ENCODE measurements around the gene WIPI1. TPM values are rescaled to one million over a fixed set of nuclear protein-coding genes. Genes with fewer than 3 reads are reported as not detected.

WIPI1 gene
- total RNA-seq, 1 experiment from 2014 or later = 29.3 TPM

- TF ChIP-seq FOXJ3 (CRISPR knock-in tag; IDR thresholded peaks at IDR 0.05; ENCODE audit: borderline replicate concordance) = no peak
- TF ChIP-seq, protein P1, sequence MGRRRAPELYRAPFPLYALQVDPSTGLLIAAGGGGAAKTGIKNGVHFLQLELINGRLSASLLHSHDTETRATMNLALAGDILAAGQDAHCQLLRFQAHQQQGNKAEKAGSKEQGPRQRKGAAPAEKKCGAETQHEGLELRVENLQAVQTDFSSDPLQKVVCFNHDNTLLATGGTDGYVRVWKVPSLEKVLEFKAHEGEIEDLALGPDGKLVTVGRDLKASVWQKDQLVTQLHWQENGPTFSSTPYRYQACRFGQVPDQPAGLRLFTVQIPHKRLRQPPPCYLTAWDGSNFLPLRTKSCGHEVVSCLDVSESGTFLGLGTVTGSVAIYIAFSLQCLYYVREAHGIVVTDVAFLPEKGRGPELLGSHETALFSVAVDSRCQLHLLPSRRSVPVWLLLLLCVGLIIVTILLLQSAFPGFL (CRISPR knock-in tag; IDR thresholded peaks at IDR 0.05; ENCODE audit: borderline replicate concordance) = no peak
- no peak for TF ChIP-seq ZNF512 (CRISPR knock-in tag; IDR thresholded peaks at IDR 0.05; ENCODE audit: borderline replicate concordance)
- TF ChIP-seq, protein P2, sequence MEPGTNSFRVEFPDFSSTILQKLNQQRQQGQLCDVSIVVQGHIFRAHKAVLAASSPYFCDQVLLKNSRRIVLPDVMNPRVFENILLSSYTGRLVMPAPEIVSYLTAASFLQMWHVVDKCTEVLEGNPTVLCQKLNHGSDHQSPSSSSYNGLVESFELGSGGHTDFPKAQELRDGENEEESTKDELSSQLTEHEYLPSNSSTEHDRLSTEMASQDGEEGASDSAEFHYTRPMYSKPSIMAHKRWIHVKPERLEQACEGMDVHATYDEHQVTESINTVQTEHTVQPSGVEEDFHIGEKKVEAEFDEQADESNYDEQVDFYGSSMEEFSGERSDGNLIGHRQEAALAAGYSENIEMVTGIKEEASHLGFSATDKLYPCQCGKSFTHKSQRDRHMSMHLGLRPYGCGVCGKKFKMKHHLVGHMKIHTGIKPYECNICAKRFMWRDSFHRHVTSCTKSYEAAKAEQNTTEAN (CRISPR knock-in tag; IDR thresholded peaks at IDR 0.05) = no peak
- no peak for TF ChIP-seq SMAD3 (CRISPR knock-in tag; IDR thresholded peaks at IDR 0.05; ENCODE audit: borderline replicate concordance)
- TF ChIP-seq NFE2L1 (CRISPR knock-in tag; IDR thresholded peaks at IDR 0.05) = no peak
- TF ChIP-seq ETV6 (CRISPR knock-in tag; IDR thresholded peaks at IDR 0.05) = no peak
- no peak for TF ChIP-seq TEAD1 (CRISPR knock-in tag; IDR thresholded peaks at IDR 0.05)
- TF ChIP-seq, protein P3, sequence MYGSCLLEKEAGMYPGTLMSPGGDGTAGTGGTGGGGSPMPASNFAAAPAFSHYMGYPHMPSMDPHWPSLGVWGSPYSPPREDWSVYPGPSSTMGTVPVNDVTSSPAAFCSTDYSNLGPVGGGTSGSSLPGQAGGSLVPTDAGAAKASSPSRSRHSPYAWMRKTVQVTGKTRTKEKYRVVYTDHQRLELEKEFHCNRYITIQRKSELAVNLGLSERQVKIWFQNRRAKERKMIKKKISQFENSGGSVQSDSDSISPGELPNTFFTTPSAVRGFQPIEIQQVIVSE (CRISPR knock-in tag; IDR thresholded peaks at IDR 0.05; ENCODE audit: borderline replicate concordance) = no peak
- no peak for TF ChIP-seq ZNF416 (CRISPR knock-in tag; IDR thresholded peaks at IDR 0.05)
- TF ChIP-seq CREM (CRISPR knock-in tag; IDR thresholded peaks at IDR 0.05) = no peak
- TF ChIP-seq, protein P4, sequence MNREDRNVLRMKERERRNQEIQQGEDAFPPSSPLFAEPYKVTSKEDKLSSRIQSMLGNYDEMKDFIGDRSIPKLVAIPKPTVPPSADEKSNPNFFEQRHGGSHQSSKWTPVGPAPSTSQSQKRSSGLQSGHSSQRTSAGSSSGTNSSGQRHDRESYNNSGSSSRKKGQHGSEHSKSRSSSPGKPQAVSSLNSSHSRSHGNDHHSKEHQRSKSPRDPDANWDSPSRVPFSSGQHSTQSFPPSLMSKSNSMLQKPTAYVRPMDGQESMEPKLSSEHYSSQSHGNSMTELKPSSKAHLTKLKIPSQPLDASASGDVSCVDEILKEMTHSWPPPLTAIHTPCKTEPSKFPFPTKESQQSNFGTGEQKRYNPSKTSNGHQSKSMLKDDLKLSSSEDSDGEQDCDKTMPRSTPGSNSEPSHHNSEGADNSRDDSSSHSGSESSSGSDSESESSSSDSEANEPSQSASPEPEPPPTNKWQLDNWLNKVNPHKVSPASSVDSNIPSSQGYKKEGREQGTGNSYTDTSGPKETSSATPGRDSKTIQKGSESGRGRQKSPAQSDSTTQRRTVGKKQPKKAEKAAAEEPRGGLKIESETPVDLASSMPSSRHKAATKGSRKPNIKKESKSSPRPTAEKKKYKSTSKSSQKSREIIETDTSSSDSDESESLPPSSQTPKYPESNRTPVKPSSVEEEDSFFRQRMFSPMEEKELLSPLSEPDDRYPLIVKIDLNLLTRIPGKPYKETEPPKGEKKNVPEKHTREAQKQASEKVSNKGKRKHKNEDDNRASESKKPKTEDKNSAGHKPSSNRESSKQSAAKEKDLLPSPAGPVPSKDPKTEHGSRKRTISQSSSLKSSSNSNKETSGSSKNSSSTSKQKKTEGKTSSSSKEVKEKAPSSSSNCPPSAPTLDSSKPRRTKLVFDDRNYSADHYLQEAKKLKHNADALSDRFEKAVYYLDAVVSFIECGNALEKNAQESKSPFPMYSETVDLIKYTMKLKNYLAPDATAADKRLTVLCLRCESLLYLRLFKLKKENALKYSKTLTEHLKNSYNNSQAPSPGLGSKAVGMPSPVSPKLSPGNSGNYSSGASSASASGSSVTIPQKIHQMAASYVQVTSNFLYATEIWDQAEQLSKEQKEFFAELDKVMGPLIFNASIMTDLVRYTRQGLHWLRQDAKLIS (CRISPR knock-in tag; IDR thresholded peaks at IDR 0.05; ENCODE audit: borderline replicate concordance) = no peak
- TF ChIP-seq, protein P5, sequence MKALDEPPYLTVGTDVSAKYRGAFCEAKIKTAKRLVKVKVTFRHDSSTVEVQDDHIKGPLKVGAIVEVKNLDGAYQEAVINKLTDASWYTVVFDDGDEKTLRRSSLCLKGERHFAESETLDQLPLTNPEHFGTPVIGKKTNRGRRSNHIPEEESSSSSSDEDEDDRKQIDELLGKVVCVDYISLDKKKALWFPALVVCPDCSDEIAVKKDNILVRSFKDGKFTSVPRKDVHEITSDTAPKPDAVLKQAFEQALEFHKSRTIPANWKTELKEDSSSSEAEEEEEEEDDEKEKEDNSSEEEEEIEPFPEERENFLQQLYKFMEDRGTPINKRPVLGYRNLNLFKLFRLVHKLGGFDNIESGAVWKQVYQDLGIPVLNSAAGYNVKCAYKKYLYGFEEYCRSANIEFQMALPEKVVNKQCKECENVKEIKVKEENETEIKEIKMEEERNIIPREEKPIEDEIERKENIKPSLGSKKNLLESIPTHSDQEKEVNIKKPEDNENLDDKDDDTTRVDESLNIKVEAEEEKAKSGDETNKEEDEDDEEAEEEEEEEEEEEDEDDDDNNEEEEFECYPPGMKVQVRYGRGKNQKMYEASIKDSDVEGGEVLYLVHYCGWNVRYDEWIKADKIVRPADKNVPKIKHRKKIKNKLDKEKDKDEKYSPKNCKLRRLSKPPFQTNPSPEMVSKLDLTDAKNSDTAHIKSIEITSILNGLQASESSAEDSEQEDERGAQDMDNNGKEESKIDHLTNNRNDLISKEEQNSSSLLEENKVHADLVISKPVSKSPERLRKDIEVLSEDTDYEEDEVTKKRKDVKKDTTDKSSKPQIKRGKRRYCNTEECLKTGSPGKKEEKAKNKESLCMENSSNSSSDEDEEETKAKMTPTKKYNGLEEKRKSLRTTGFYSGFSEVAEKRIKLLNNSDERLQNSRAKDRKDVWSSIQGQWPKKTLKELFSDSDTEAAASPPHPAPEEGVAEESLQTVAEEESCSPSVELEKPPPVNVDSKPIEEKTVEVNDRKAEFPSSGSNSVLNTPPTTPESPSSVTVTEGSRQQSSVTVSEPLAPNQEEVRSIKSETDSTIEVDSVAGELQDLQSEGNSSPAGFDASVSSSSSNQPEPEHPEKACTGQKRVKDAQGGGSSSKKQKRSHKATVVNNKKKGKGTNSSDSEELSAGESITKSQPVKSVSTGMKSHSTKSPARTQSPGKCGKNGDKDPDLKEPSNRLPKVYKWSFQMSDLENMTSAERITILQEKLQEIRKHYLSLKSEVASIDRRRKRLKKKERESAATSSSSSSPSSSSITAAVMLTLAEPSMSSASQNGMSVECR (CRISPR knock-in tag; IDR thresholded peaks at IDR 0.05; ENCODE audit: borderline replicate concordance) = no peak
- no peak for TF ChIP-seq IRF2 (CRISPR knock-in tag; IDR thresholded peaks at IDR 0.05; ENCODE audit: borderline replicate concordance, low read depth)
- no peak for TF ChIP-seq IRF1 (CRISPR knock-in tag; IDR thresholded peaks at IDR 0.05)
These were observed 11.0 kb upstream of the WIPI1 start for GRCh38 chr17:68468334-68468733.

More at GRCh38 chr17:68468334-68468733, 11.0 kb upstream of the WIPI1 start:
- 0 out of 2 replicates have a peak, but pooled peaks cover 6% of the 10 kb centered on the region for H3K4me1 Mint-ChIP-seq
- no peaks in the 10 kb centered on the region for H3K36me3 Mint-ChIP-seq
- no peaks in the 10 kb centered on the region for H3K9me3 Mint-ChIP-seq
- DNase-seq (ENCODE audit: low spot score) = no peak
- no peak overlapping the region for H3K27ac Mint-ChIP-seq
- CTCF ChIA-PET = interaction anchor here (1.0 to 1.9 kb wide), 3 partner anchors 69 to 268 kb away, joined by 3 to 6 read pairs (median 3); no protein-coding TSS in a partner anchor
- H3K4me3 Mint-ChIP-seq = no peak overlapping the region
- no peaks in the 10 kb centered on the region for H3K27me3 Mint-ChIP-seq (ENCODE audit: low read depth)
- POLR2A ChIA-PET = interaction anchor here (1.3 kb wide), 1 partner anchor 44 kb away, joined by 4 read pairs; the partner anchor contains the start of gene PRKAR1A
- ATAC-seq = no peak

Data from WTC11 (cell line).